Measurements from ENCODE around the gene APOL1.

DNA sequence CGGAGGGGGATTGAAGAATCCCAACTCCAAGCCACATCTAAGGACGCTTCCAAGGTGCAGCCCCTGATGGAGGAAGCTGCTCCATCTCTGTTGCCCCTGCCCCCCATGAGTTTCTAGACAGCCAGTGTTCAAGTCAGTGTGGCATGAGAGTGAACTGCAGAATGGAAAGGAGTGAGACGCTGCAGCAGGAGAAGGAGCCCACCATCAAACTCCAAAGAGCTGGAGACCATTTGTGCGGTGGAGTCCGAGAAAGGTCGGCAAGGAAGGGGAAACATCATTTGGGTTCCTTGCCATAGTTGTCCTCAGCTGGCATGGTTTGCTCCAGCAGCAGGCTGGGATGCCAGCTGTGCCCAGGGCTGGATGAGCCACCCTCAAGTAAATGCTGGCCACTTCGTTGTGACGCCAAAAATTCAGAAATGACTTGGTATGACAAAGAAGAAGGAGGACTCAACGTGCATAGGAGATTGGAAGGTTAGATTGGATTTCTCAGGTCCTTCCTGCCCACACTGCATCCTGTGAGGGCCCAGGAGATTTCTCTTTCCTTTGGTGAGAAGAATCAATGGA lies 30.0 kb upstream of the APOL1 start:
- TF ChIP-seq CTCF (IDR thresholded peaks at IDR 0.05) (no peak), POLR2AphosphoS5 (IDR thresholded peaks at IDR 0.05) (no peak), POLR2A (IDR thresholded peaks at IDR 0.05; ENCODE audit: low read depth) (no peak)
